H1 (cell line): ENCODE results near the gene PIK3R3. TPM values are rescaled to one million over a fixed set of nuclear protein-coding genes. Genes with fewer than 3 reads are reported as not detected.

Experiments used
- RAD21 ChIP-seq, 2 experiments: IDR thresholded peaks in 1 of 2; conservative IDR thresholded peaks in 1 of 2; 2 replicates each; pipeline ENCODE4 v1.6.1; 2011; ENCODE audit warnings: low read depth in 2 of 2, low read length in 2 of 2, improper control_type of control experiment in 1 of 2, inconsistent platforms in 1 of 2, mild to moderate bottlenecking in 1 of 2, moderate library complexity in 1 of 2
- polyA plus RNA-seq, 7 experiments: library from polyadenylated mRNA; depleted of rRNA in 3 of 7; stranded (reverse) in 5 of 7; unstranded in 2 of 7; fragments of >200 nt in 5 of 7; fragments of 200-250 nt in 2 of 7; gene quantifications; 1 replicate in 5 of 7; 2 replicates in 1 of 7; 4 replicates in 1 of 7; pipeline versions ENCODE4 v1.2.1 to v1.2.3, GENCODE V29; 2011 to 2013; ENCODE audit warnings: missing spikeins in 2 of 7, mixed read lengths in 2 of 7
- total RNA-seq: library from RNA; stranded (reverse); fragmentation: NEBNext Ultra II Directional; extraction: Animal tissue kit (Norgen Biotek cat#: 25700); gene quantifications from 2 replicates; pipeline ENCODE4 v1.2.1, GENCODE V29; 2021

PIK3R3 gene
- total and polyA plus RNA-seq, 2 of the 8 experiments (the other 6 are each of a cell fraction or from before 2014, with no cell fraction given) = 5.3 to 13.6 TPM

GRCh38 chr1:46067652-46068051, 64.8 kb downstream of the PIK3R3 start (continued):
- no peak for TF ChIP-seq RAD21 (IDR thresholded peaks at IDR 0.05 in 1 of 2, conservative IDR thresholded peaks at IDR 0.05 in 1 of 2; ENCODE audit: low read depth in 2 of 2, low read length in 2 of 2)
